Gastroesophageal sphincter (tissue), 3 donors: ENCODE data around the gene CACNA1I.

Experiments
- EP300 ChIP-seq: sonication (generic); formaldehyde crosslinking; IDR thresholded peaks from one replicate; pipeline ENCODE4 v1.6.1; 2017; ENCODE audit warnings: antibody characterized with exemption, mild to moderate bottlenecking
- POLR2A ChIP-seq, 2 donors: fragments of 450-650 bp; IDR thresholded peaks; one replicate each; pipeline ENCODE4 v1.6.1; 2017; ENCODE audit warnings: antibody characterized with exemption in 2 of 2, mild to moderate bottlenecking in 2 of 2, moderate library complexity in 1 of 2
- POLR2AphosphoS5 ChIP-seq: sonication (generic); formaldehyde crosslinking; IDR thresholded peaks from one replicate; pipeline ENCODE4 v1.6.1; 2017; ENCODE audit warnings: antibody characterized with exemption
- TF ChIP-seq, protein P1 (sequence below), 4 experiments: fragments of 200-600 bp in 2 of 4; fragments of 450-650 bp in 2 of 4; sonication (generic) in 1 of 4; IDR thresholded peaks; one replicate each; pipeline ENCODE4 v1.5.1; 2017 to 2019; ENCODE audit warnings: antibody characterized with exemption in 4 of 4, mild to moderate bottlenecking in 2 of 4, moderate library complexity in 2 of 4

DNA sequence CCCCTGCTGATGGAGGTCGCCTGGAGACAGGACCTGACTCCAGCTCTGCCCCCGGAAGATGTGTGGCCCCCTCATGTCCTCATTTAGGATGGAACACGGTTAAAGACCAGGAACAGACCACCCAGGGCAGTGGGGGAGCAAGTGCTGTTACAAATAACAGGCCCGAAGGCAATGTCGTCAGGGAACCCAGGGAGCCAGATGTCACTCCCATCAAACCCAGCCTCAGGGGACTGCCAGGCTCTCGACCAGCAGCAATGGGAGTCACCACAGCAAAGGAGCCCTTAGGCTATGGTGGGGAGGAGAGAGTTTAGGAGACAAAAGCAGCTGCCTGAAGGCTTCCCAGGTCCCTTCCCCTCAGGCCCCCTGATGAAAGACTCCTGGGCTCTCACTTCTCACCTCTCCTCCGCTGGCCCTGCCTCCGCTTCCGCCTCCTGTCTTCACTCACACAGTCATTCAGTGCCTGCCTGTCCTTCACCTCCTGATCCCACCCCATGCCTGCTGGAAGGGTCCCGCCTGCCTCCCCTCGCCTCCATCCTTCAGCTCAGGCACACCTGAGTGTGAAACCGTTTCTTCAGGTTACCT is 42.4 kb upstream of the CACNA1I start:
- TF ChIP-seq POLR2A (IDR thresholded peaks at IDR 0.05) (no peak), EP300 (no peak), POLR2AphosphoS5 (no peak)
- TF ChIP-seq, protein P1, sequence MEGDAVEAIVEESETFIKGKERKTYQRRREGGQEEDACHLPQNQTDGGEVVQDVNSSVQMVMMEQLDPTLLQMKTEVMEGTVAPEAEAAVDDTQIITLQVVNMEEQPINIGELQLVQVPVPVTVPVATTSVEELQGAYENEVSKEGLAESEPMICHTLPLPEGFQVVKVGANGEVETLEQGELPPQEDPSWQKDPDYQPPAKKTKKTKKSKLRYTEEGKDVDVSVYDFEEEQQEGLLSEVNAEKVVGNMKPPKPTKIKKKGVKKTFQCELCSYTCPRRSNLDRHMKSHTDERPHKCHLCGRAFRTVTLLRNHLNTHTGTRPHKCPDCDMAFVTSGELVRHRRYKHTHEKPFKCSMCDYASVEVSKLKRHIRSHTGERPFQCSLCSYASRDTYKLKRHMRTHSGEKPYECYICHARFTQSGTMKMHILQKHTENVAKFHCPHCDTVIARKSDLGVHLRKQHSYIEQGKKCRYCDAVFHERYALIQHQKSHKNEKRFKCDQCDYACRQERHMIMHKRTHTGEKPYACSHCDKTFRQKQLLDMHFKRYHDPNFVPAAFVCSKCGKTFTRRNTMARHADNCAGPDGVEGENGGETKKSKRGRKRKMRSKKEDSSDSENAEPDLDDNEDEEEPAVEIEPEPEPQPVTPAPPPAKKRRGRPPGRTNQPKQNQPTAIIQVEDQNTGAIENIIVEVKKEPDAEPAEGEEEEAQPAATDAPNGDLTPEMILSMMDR (IDR thresholded peaks at IDR 0.05): no peak
